Gastrocnemius medialis (tissue), 4 donors: ENCODE results near the gene AGAP1. TPM values are rescaled to one million over a fixed set of nuclear protein-coding genes. Genes with fewer than 3 reads are reported as not detected.

Experiments
- ATAC-seq, 2 donors: fragments of 150-250 bp; one replicate each; pipeline ENCODE4 v1.9.1; 2016
- DNase-seq, 2 donors: peaks; one replicate each; pipeline ENCODE4 v3.0.0-alpha.2; 2019
- H3K27ac ChIP-seq, 4 donors: fragments of 200-600 bp; sonication (generic); 1 replicate in 1 of 4; 2 replicates in 3 of 4; pipeline ENCODE4 v1.5.1; 2016 to 2018; ENCODE audit warnings: mild to moderate bottlenecking in 2 of 4, moderate library complexity in 1 of 4
- H3K27me3 ChIP-seq, 3 donors: fragments of 200-600 bp; sonication (generic) in 2 of 3; 1 replicate in 1 of 3; 2 replicates in 2 of 3; pipeline versions ENCODE4 v1.5.1 to v1.6.0; 2016 to 2019; ENCODE audit warnings: mild to moderate bottlenecking in 1 of 3, moderate library complexity in 1 of 3
- H3K36me3 ChIP-seq, 2 donors: fragments of 200-600 bp; sonication (generic) in 1 of 2; one replicate each; pipeline ENCODE4 v1.5.1; 2017 to 2018
- H3K4me1 ChIP-seq, 2 donors: fragments of 200-600 bp; sonication (generic) in 1 of 2; one replicate each; pipeline ENCODE4 v1.5.1; 2016 to 2017; ENCODE audit warnings: mild to moderate bottlenecking in 2 of 2
- H3K4me3 ChIP-seq, 4 donors: fragments of 200-600 bp; sonication (generic) in 3 of 4; 1 replicate in 1 of 4; 2 replicates in 3 of 4; pipeline ENCODE4 v1.5.1; 2016 to 2019; ENCODE audit warnings: mild to moderate bottlenecking in 2 of 4
- H3K9me3 ChIP-seq, 3 donors: fragments of 200-600 bp; sonication (generic) in 2 of 3; 1 replicate in 1 of 3; 2 replicates in 2 of 3; pipeline ENCODE4 v1.5.1; 2016 to 2019
- CTCF ChIP-seq, 5 experiments: fragments of 450-650 bp in 3 of 5; fragments of 200-600 bp in 2 of 5; sonication (generic) in 2 of 5; IDR thresholded peaks in 4 of 5; conservative IDR thresholded peaks in 1 of 5; 1 replicate in 4 of 5; 2 replicates in 1 of 5; pipeline ENCODE4 v1.5.1; 2016 to 2019; ENCODE audit warnings: antibody characterized with exemption in 5 of 5, mild to moderate bottlenecking in 3 of 5, moderate library complexity in 3 of 5
- POLR2A ChIP-seq, 2 donors: fragments of 450-650 bp; IDR thresholded peaks; one replicate each; pipeline ENCODE4 v1.6.1; 2017; ENCODE audit warnings: antibody characterized with exemption in 2 of 2, mild to moderate bottlenecking in 2 of 2, moderate library complexity in 2 of 2
- in situ Hi-C, 4 donors: fragments of 200-750 bp; cut with MboI; loops; one replicate each; pipeline versions ENCODE4 v1.15.0 to v1.8.0; 2017; ENCODE audit warnings: low sequenced_read_pairs in 4 of 4
- intact Hi-C: fragments of 100-400 bp; cut with DNase I; formaldehyde crosslinking; loops from one replicate; pipeline ENCODE4 v1.15.1; 2023; ENCODE audit warnings: low total_unique reads
- total RNA-seq, 4 donors: library from RNA; depleted of rRNA; stranded (reverse); fragments of >200 nt; gene quantifications; one replicate each; pipeline versions ENCODE4 v1.1.0 to v1.2.3, GENCODE V29; 2016

AGAP1 gene
- total RNA-seq, 4 donors from 2014 or later, result 8.5 to 26.8 (median 14.4) TPM

- Histone ChIP-seq H3K36me3 (no peaks in the 10 kb centered on the region), H3K27ac (no peak overlapping the region), H3K4me3 (no peak overlapping the region), H3K27me3 (no peaks in the 10 kb centered on the region), H3K9me3 (no peaks in the 10 kb centered on the region), H3K4me1 (no peaks in the 10 kb centered on the region)
- in situ Hi-C loops (no loop called here), intact Hi-C loops (no loop called here)
- no peak for TF ChIP-seq CTCF (IDR thresholded peaks at IDR 0.05 in 4 of 5, conservative IDR thresholded peaks at IDR 0.05 in 1 of 5)
- no peak for TF ChIP-seq POLR2A (IDR thresholded peaks at IDR 0.05)
- no peak for DNase-seq
- ATAC-seq, result no peak
These were observed 472.6 kb downstream of the AGAP1 start for GRCh38 chr2:235966396-235966795.

GRCh38 chr2:235966932-235967757 lies 473.3 kb downstream of the AGAP1 start:
- Histone ChIP-seq H3K36me3 (no peaks in the 10 kb centered on the region), H3K27ac (no peak overlapping the region), H3K9me3 (no peaks in the 10 kb centered on the region), H3K4me1 (no peaks in the 10 kb centered on the region), H3K4me3 (no peak overlapping the region), H3K27me3 (no peaks in the 10 kb centered on the region)
- TF ChIP-seq CTCF (IDR thresholded peaks at IDR 0.05 in 4 of 5, conservative IDR thresholded peaks at IDR 0.05 in 1 of 5), result no peak
- TF ChIP-seq POLR2A (IDR thresholded peaks at IDR 0.05), result no peak
- DNase-seq (no peak), ATAC-seq (no peak)
- in situ Hi-C loops (no loop called here), intact Hi-C loops (no loop called here)

GRCh38 chr2:235968155-235968554 lies 474.3 kb downstream of the AGAP1 start:
- peak overlapping the region in 1 of 4 donors; percentile 12 for H3K4me3 ChIP-seq
- intact Hi-C loops (no loop called here), in situ Hi-C loops (no loop called here)
- no peaks in the 10 kb centered on the region for H3K9me3 ChIP-seq
- H3K27ac ChIP-seq, result peak overlapping the region in 2 of 4 donors; percentile 37 to 54
- DNase-seq (no peak), ATAC-seq (no peak)
- H3K27me3 ChIP-seq, result no peaks in the 10 kb centered on the region
- H3K4me1 ChIP-seq, result no peaks in the 10 kb centered on the region
- no peaks in the 10 kb centered on the region for H3K36me3 ChIP-seq
- TF ChIP-seq CTCF (IDR thresholded peaks at IDR 0.05 in 4 of 5, conservative IDR thresholded peaks at IDR 0.05 in 1 of 5) (no peak), POLR2A (IDR thresholded peaks at IDR 0.05) (no peak)

GRCh38 chr2:235968616-235969324 lies 474.9 kb downstream of the AGAP1 start:
- Histone ChIP-seq H3K36me3 (no peaks in the 10 kb centered on the region), H3K4me3 (peak overlapping the region in 2 of 4 donors; percentile 12 to 14), H3K27ac (peak overlapping the region in 2 of 4 donors; percentile 37 to 54), H3K9me3 (no peaks in the 10 kb centered on the region), H3K27me3 (no peaks in the 10 kb centered on the region), H3K4me1 (no peaks in the 10 kb centered on the region)
- DNase-seq, result peak; percentile 24 to 57
- in situ Hi-C loops (no loop called here), intact Hi-C loops (no loop called here)
- ATAC-seq, result peak; percentile 92 to 94
- TF ChIP-seq POLR2A (IDR thresholded peaks at IDR 0.05), result no peak
- TF ChIP-seq CTCF (IDR thresholded peaks at IDR 0.05 in 4 of 5, conservative IDR thresholded peaks at IDR 0.05 in 1 of 5), result no peak
